Activated CD8-positive, alpha-beta T cell treated with anti-CD3 and anti-CD28 coated beads for 36 hours (primary cell): Measurements from ENCODE around the gene DEFB131B. TPM values are rescaled to one million over a fixed set of nuclear protein-coding genes. Genes with fewer than 3 reads are reported as not detected.
"Not testable (repeated sequence)": the region's sequence is repeated elsewhere in the genome, so short reads cannot be mapped to it uniquely, and the experiment has no call there.

Source experiments
- ATAC-seq: fragments of 200-7000 bp; cut with Tn5 transposase; one replicate; pipeline ENCODE4 v1.10.0; 2021; ENCODE audit warnings: mild to moderate bottlenecking, moderate library complexity
- CTCF ChIA-PET: fragments of 350-600 bp; sonication (Branson Sonifier 250); formaldehyde crosslinking; loops from one replicate; lab custom pipeline; 2021; ENCODE audit warnings: antibody characterized with exemption; lab: Charles Lee
- POLR2A ChIA-PET: fragments of 350-600 bp; sonication (Branson Sonifier 250); formaldehyde crosslinking; loops from one replicate; lab custom pipeline; 2021; ENCODE audit warnings: antibody characterized with exemption; lab: Charles Lee
- DNase-seq: peaks from one replicate; pipeline ENCODE4 v3.0.0-alpha.2; 2020
- H3K27ac Mint-ChIP-seq: one replicate; pipeline ENCODE4 v1.8.0; 2021; ENCODE audit warnings: mild to moderate bottlenecking, mixed read lengths
- H3K27me3 Mint-ChIP-seq: one replicate; pipeline ENCODE4 v1.8.0; 2021; ENCODE audit warnings: mixed read lengths
- H3K36me3 Mint-ChIP-seq: one replicate; pipeline ENCODE4 v1.8.0; 2021; ENCODE audit warnings: low read depth, mixed read lengths
- H3K4me1 Mint-ChIP-seq: one replicate; pipeline ENCODE4 v1.8.0; 2021; ENCODE audit warnings: low read depth, mixed read lengths
- H3K4me3 Mint-ChIP-seq: one replicate; pipeline ENCODE4 v1.8.0; 2021; ENCODE audit warnings: mild to moderate bottlenecking, moderate library complexity, mixed read lengths
- H3K9me3 Mint-ChIP-seq: one replicate; pipeline ENCODE4 v1.8.0; 2021; ENCODE audit warnings: mixed read lengths
- CTCF ChIP-seq: fragments of 200-600 bp; IDR thresholded peaks from one replicate; pipeline ENCODE4 v1.8.0; 2022; ENCODE audit warnings: antibody characterized with exemption, mild to moderate bottlenecking
- intact Hi-C: fragments of 100-400 bp; cut with micrococcal nuclease; formaldehyde crosslinking; loops from one replicate; pipeline ENCODE4 v1.10.0; 2022
- total RNA-seq, 2 experiments: library from RNA; stranded (reverse); gene quantifications; one replicate each; pipeline ENCODE4 v1.2.3, GENCODE V29; 2021

The DEFB131B gene
- total RNA-seq, 2 experiments from 2014 or later: not detected

DNA sequence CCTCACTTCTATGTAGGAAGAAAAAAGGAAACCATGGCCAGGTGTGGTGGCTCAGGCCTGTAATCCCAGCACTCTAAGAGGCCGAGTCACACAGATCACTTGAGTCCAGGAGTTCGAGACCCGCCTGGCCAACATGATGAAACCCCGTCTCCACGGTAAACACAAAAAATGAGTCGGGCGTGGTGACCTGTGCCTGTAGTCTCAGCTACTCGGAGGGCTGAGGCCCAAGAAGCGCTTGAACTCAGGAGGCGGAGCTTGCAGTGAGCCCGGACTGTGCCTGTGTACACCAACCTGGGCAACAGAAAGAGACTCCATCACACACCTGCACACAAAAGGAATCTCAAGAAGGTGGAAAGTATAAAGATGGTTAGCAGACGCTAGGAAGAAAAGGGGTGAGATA is 17.7 kb downstream of the DEFB131B start:
- CTCF ChIA-PET: interaction anchor here (0.6 kb wide), 1 partner anchor 260 kb away, joined by 4 read pairs; no protein-coding TSS in a partner anchor
- H3K27me3 Mint-ChIP-seq: no peaks in the 10 kb centered on the region
- intact Hi-C loops: no loop called here
- no peak overlapping the region for H3K4me3 Mint-ChIP-seq
- DNase-seq (no peak), ATAC-seq (no peak)
- peaks cover 31% of the 10 kb centered on the region for H3K36me3 Mint-ChIP-seq
- no peak for TF ChIP-seq CTCF
- no peak overlapping the region for H3K27ac Mint-ChIP-seq
- POLR2A ChIA-PET: no interaction called here
- no peaks in the 10 kb centered on the region for H3K4me1 Mint-ChIP-seq
- no peaks in the 10 kb centered on the region for H3K9me3 Mint-ChIP-seq

DNA sequence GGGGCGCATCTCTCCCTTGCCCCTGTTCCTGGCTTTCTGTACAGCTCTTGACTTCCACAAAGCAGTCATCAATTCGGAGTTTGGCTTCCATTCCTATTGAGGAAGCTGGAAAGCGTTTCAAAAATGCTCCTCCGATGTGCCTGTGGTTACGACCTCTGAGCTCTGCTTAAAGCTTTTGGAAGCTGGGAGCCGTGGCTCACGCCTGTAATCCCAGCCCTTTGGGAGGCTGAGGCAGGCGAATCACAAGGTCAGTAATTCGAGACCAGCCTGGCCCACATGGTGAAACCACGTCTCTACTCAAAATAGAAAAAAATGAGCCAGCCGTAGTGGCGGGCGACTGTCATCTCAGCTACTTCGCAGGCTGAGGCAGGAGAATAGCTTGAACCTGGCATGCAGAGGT is 22.9 kb downstream of the DEFB131B start:
- H3K27me3 Mint-ChIP-seq, H3K4me1 Mint-ChIP-seq, ATAC-seq, DNase-seq, CTCF ChIA-PET, intact Hi-C loops, H3K9me3 Mint-ChIP-seq, POLR2A ChIA-PET, H3K27ac Mint-ChIP-seq, H3K4me3 Mint-ChIP-seq: not testable (repeated sequence)
- H3K36me3 Mint-ChIP-seq: peaks cover 37% of the 10 kb centered on the region

DNA sequence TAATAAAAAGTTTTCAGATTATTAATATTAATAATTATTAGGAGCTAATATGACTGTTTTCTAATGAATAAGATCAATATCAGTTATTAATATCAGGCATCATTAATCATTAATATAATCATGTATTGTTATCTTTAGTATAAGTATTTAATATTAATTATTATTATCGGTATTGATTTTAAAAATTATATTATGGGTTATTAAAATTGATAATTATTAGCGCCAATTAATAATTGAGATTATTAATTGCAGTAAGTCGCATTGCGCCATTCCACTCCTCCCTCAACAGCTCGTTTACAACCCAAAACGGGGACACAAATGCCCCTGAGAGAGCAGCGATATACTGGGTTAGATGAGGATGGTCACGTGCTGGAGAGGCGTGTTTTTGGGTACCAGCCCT is 30.0 kb downstream of the DEFB131B start:
- POLR2A ChIA-PET: interaction anchor here (1.2 kb wide), 1 partner anchor 20 kb away, joined by 6 read pairs; the partner anchor contains the start of genes RNF121 and XNDC1N
- no peak for ATAC-seq
- CTCF ChIA-PET: no interaction called here
- DNase-seq: no peak
- Mint-ChIP-seq H3K36me3 (peaks cover 44% of the 10 kb centered on the region), H3K4me1 (peaks cover 12% of the 10 kb centered on the region), H3K4me3 (no peak overlapping the region), H3K27ac (no peak overlapping the region), H3K9me3 (no peaks in the 10 kb centered on the region), H3K27me3 (no peaks in the 10 kb centered on the region)
- intact Hi-C loops: no loop called here
- no peak for TF ChIP-seq CTCF

GRCh38 chr11:71910775-71911174 is 32.5 kb downstream of the DEFB131B start:
- DNase-seq, CTCF ChIA-PET, ATAC-seq, H3K9me3 Mint-ChIP-seq, H3K27me3 Mint-ChIP-seq, H3K4me3 Mint-ChIP-seq, intact Hi-C loops: not testable (repeated sequence)
- Mint-ChIP-seq H3K27ac (peak overlapping the region; percentile 88), H3K4me1 (peaks cover 12% of the 10 kb centered on the region), H3K36me3 (peaks cover 42% of the 10 kb centered on the region)
- POLR2A ChIA-PET: interaction anchor here (3.4 kb wide), 1 partner anchor 17 kb away, joined by 14 read pairs; the partner anchor contains the start of genes RNF121 and XNDC1N

DNA sequence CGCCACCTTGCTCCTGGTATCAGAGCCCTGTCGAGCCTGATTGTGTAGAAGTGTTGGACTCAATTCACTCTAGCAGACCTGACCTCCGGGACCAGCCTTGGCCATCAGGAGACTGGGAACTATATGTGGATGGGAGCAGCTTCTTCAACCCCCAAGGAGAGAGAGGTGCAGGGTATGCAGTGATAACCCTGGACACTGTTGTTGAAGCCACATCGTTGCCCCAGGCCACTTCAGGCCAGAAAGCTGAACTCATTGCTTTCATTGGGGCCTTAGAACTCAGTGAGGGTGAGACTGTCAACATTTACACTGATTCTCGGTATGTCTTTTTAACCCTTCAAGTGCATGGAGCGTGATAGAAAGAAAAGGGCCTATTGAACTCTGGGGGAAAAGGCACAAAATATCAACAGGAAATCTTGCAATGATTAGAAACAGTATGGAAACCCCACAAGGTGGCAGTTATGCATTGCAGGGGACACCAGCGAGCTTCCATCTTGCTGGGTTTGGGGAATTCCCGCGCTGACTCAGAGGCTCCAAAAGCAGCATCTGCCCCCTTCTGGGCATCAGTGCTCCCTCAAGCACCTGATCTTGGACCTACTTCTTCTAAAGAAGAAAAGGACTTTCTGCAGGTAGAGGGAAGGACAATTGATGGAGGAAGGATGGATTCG is 33.2 kb downstream of the DEFB131B start:
- intact Hi-C loops, H3K4me3 Mint-ChIP-seq, H3K9me3 Mint-ChIP-seq, H3K27me3 Mint-ChIP-seq, ATAC-seq: not testable (repeated sequence)
- Mint-ChIP-seq H3K4me1 (peaks cover 12% of the 10 kb centered on the region), H3K27ac (peak overlapping the region; percentile 88), H3K36me3 (peaks cover 43% of the 10 kb centered on the region)
- CTCF ChIA-PET: interaction anchor here (0.7 to 1.4 kb wide), 6 partner anchors 11 to 66 kb away, joined by 3 to 5 read pairs (median 3); partner anchors contain the start of gene XNDC1N
- TF ChIP-seq CTCF: peak; percentile 50
- DNase-seq: peak; percentile 91
- POLR2A ChIA-PET: interaction anchor here (3.4 kb wide), 1 partner anchor 16 kb away, joined by 14 read pairs; the partner anchor contains the start of genes RNF121 and XNDC1N

GRCh38 chr11:71911986-71912340 is 33.7 kb downstream of the DEFB131B start:
- H3K9me3 Mint-ChIP-seq: not testable (repeated sequence)

More at GRCh38 chr11:71911986-71912340, 33.7 kb downstream of the DEFB131B start:
- H3K27me3 Mint-ChIP-seq, ATAC-seq, intact Hi-C loops, H3K4me3 Mint-ChIP-seq, DNase-seq: not testable (repeated sequence)
- CTCF ChIA-PET: interaction anchor here (0.7 to 1.4 kb wide), 6 partner anchors 11 to 66 kb away, joined by 3 to 5 read pairs (median 3); partner anchors contain the start of gene XNDC1N
- POLR2A ChIA-PET: interaction anchor here (3.4 kb wide), 1 partner anchor 16 kb away, joined by 14 read pairs; the partner anchor contains the start of genes RNF121 and XNDC1N
- Mint-ChIP-seq H3K27ac (peak overlapping the region; percentile 88), H3K4me1 (peaks cover 12% of the 10 kb centered on the region), H3K36me3 (peaks cover 43% of the 10 kb centered on the region)
